ENCODE data around the gene MAP1B. TPM values are rescaled to one million over a fixed set of nuclear protein-coding genes. Genes with fewer than 3 reads are reported as not detected.
A peak's percentile ranks its signal among the peaks of the same experiment; 100 is the strongest.

The MAP1B gene
- total and polyA plus RNA-seq, 12 donors = 13.1 to 154 (median 90.0) TPM

DNA sequence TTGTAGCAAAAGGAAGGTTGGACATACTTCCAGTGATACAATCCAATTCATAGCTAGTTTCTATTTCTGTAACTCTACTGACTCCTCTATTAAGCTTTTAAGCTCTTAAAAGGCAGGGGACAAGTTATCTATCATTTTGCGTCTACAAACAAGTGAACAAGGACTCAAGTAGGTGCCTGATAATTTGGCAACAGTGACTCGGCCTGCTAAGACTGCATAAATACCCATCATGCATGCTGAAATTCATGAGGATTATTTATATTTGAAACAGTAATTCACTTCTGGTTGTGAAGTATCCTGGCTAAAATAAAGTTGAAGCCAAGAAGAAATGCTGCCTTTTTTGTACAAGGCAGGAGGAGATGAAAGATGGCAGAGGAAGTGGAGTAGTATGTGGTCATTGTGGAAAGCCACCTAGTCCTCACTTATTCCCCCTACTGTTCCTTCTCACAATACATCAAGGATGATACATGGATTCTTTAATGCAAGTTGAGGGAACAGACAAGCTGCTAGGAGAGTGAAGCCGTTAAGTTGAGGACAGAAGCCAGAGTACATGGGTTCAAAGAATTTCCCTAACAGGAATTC lies 138.8 kb downstream of the MAP1B start:
- Histone ChIP-seq H3K4me3 (no peak overlapping the region), H3K27ac (peak overlapping the region; percentile 4 to 69 (median 52)), H3K4me1 (peaks cover 10 to 55% (median 53%) of the 10 kb centered on the region in 9 donors), H3K36me3 (peaks cover 0 to 3% (median 0%) of the 10 kb centered on the region in 9 donors), H3K27me3 (no peaks in the 10 kb centered on the region), H3K9me3 (no peaks in the 10 kb centered on the region)
- intact Hi-C loops (cut with DNase I) = loop anchor here in 4 of 10 donors (5.0 to 10.0 kb wide), 3 partner anchors 36 to 111 kb away; no protein-coding TSS in a partner anchor
- 53 to 56% methylated on average over 3 of the region's 3 CpGs for WGBS, 2 donors
- peak in 5 of 8 donors; percentile 20 to 61 (median 39) for ATAC-seq
- TF ChIP-seq CTCF (IDR thresholded peaks at IDR 0.05) = peak in 1 of 9 donors; percentile 48
- no peak for DNase-seq

DNA sequence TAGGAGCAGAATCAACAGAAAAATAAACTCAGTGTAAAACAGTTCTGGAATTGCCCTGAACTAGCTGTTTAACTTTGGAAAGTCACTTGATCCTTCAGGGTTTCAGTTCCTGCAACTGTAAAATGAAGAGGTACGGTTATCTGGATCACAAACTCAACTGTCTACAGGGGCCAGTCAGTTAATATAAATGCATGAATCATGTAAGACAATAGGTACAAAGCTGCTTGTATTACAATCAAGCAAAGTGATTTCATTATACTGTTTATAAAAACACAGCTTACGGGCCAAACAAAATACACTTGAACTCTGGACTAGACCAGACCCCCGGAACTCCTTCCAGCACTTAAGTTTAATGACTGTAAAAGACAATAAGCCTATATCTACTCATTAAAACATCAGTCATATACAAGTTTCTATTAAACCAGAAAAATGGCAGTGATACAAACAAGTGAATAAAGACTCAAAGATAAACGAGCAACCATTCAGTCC lies 139.7 kb downstream of the MAP1B start:
- 71 to 80% methylated on average over 4 of the region's 4 CpGs for WGBS, 2 donors
- no peak overlapping the region for H3K4me3 ChIP-seq
- intact Hi-C loops (cut with DNase I) = loop anchor here in 4 of 10 donors (5.0 to 10.0 kb wide), 3 partner anchors 35 to 112 kb away; no protein-coding TSS in a partner anchor
- H3K27me3 ChIP-seq = no peaks in the 10 kb centered on the region
- no peak for DNase-seq
- H3K27ac ChIP-seq = peak overlapping the region in 6 of 10 donors; percentile 47 to 69 (median 58)
- peaks cover 10 to 61% (median 54%) of the 10 kb centered on the region in 9 donors for H3K4me1 ChIP-seq
- no peaks in the 10 kb centered on the region for H3K9me3 ChIP-seq
- ATAC-seq = peak in 1 of 8 donors; percentile 30
- H3K36me3 ChIP-seq = no peaks in the 10 kb centered on the region
- no peak for TF ChIP-seq CTCF (IDR thresholded peaks at IDR 0.05)

DNA sequence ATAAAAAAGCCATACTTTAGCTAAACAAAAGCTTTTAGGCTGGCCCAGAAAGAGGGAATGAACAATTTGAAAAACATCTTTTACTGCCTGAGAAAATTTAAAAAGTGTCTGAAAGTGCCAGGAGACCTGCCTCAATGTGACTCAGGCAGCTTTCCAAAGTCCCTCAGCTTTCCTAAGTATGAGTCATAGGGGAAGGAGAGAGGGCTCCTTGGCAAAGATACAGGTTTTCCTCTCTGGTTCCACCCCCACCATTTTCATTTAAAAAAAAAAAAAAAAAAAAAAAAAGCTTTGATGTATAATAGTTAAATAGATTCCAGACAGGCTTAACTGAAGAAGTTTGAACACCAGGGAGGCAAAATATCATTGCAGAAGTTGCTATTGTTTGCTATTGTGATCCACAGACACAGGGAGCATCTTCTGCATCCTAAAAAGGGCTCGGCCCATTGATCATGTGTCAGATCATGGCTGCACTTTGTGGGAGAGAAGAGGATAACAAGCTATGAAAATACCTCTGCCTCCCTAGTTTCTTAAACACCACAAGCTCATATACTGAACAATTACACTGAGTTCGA lies 141.2 kb downstream of the MAP1B start:
- H3K27ac ChIP-seq = peak overlapping the region in 7 of 10 donors; percentile 35 to 65 (median 58)
- peak in 1 of 2 donors; percentile 75 for DNase-seq
- peak in 7 of 8 donors; percentile 49 to 75 (median 72) for ATAC-seq
- H3K9me3 ChIP-seq = no peaks in the 10 kb centered on the region
- no peaks in the 10 kb centered on the region for H3K36me3 ChIP-seq
- intact Hi-C loops (cut with DNase I) = loop anchor here in 4 of 10 donors (5.0 to 10.0 kb wide), 3 partner anchors 34 to 114 kb away; no protein-coding TSS in a partner anchor
- no peak overlapping the region for H3K4me3 ChIP-seq
- no peak for TF ChIP-seq CTCF (IDR thresholded peaks at IDR 0.05)
- peaks cover 10 to 73% (median 56%) of the 10 kb centered on the region in 9 donors for H3K4me1 ChIP-seq
- WGBS, 2 donors = 73 to 74% methylated on average over 2 of the region's 2 CpGs
- no peaks in the 10 kb centered on the region for H3K27me3 ChIP-seq

DNA sequence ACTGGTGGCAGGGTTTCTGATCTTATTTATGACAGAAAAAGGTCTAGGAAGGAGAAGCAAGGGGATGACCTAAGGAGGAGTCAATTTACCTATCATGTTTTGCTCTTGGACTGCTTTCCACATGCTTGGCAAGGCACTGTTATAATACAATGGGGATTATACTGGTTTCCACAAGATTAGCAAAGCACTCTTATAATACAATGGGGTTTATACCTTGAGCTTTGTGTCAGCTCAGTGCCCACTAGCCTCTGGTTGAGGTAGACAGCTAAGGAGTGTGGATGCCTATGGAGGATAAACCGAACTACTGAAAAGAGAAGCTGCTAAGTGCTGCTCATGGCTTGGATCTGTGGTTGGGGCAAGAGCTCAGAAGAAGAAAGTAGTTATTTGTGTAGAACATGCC lies 144.1 kb downstream of the MAP1B start:
- Histone ChIP-seq H3K4me1 (peaks cover under 1 to 62% (median 47%) of the 10 kb centered on the region in 9 donors), H3K4me3 (no peak overlapping the region), H3K27ac (no peak overlapping the region), H3K36me3 (no peaks in the 10 kb centered on the region), H3K9me3 (no peaks in the 10 kb centered on the region), H3K27me3 (no peaks in the 10 kb centered on the region)
- TF ChIP-seq CTCF (IDR thresholded peaks at IDR 0.05) = no peak
- intact Hi-C loops (cut with DNase I) = loop anchor here in 2 of 10 donors (5.0 to 10.0 kb wide), 2 partner anchors 56 to 57 kb away; no protein-coding TSS in a partner anchor
- WGBS, 2 donors = 100% methylated on average over 1 of the region's 1 CpG
- ATAC-seq = peak in 1 of 8 donors; percentile 46
- DNase-seq = no peak
